Measurements from ENCODE around the gene CHAD.

GRCh38 chr17:50481648-50482047, 13.0 kb upstream of the CHAD start:
- TF ChIP-seq CTCF (IDR thresholded peaks at IDR 0.05; ENCODE audit: low read depth, low read length, poor library complexity, severe bottlenecking) (no peak), EZH2phosphoT487 (IDR thresholded peaks at IDR 0.05; ENCODE audit: borderline replicate concordance, low read length) (no peak)

All from DOHH2 (cell line).